Endodermal cell (in vitro differentiated cells): Measurements from ENCODE around the gene SCN2B. TPM values are rescaled to one million over a fixed set of nuclear protein-coding genes. Genes with fewer than 3 reads are reported as not detected.
"Not testable (repeated sequence)": the region's sequence is repeated elsewhere in the genome, so short reads cannot be mapped to it uniquely, and the experiment has no call there.

Experiments used
- DNase-seq: peaks from one replicate; pipeline ENCODE4 v3.0.0-alpha.2; 2017
- H3K27ac ChIP-seq: 2 replicates; pipeline ENCODE4 v1.5.1; 2013; ENCODE audit warnings: mild to moderate bottlenecking, low read depth, low read length, moderate library complexity
- H3K27me3 ChIP-seq: 2 replicates; pipeline ENCODE4 v1.6.1; 2013; ENCODE audit warnings: mild to moderate bottlenecking, low read length, moderate library complexity; ENCODE audit not compliant: insufficient read depth, control insufficient read depth, poor library complexity, severe bottlenecking
- H3K36me3 ChIP-seq: 2 replicates; pipeline ENCODE4 v1.7.0; 2013; ENCODE audit warnings: mild to moderate bottlenecking, low read length, moderate library complexity; ENCODE audit not compliant: control insufficient read depth, insufficient read depth
- H3K4me1 ChIP-seq: one replicate; pipeline ENCODE4 v1.7.0; 2013; ENCODE audit warnings: low read length; ENCODE audit not compliant: control insufficient read depth, insufficient read depth
- H3K4me3 ChIP-seq: 2 replicates; pipeline ENCODE4 v1.5.1; 2013; ENCODE audit warnings: mild to moderate bottlenecking, low read length, moderate library complexity
- H3K9ac ChIP-seq: 2 replicates; pipeline ENCODE4 v1.6.1; 2013; ENCODE audit warnings: mild to moderate bottlenecking, low read length, moderate library complexity; ENCODE audit not compliant: poor library complexity, severe bottlenecking; ENCODE audit errors: extremely low read depth
- H3K9me3 ChIP-seq: 2 replicates; pipeline ENCODE4 v1.6.1; 2013; ENCODE audit warnings: mild to moderate bottlenecking, low read length, moderate library complexity; ENCODE audit not compliant: control insufficient read depth
- H3K27ac Mint-ChIP-seq: 2 replicates; pipeline ENCODE4 v1.8.0; 2020; ENCODE audit warnings: mixed read lengths
- H3K27me3 Mint-ChIP-seq: 2 replicates; pipeline ENCODE4 v1.8.0; 2021; ENCODE audit warnings: mild to moderate bottlenecking, mixed read lengths; ENCODE audit not compliant: insufficient read depth
- H3K36me3 Mint-ChIP-seq: 2 replicates; pipeline ENCODE4 v1.8.0; 2020; ENCODE audit warnings: low read depth, mixed read lengths
- H3K4me1 Mint-ChIP-seq: 2 replicates; pipeline ENCODE4 v1.8.0; 2020; ENCODE audit warnings: mixed read lengths
- H3K4me3 Mint-ChIP-seq: 2 replicates; pipeline ENCODE4 v1.8.0; 2020; ENCODE audit warnings: mild to moderate bottlenecking, moderate library complexity, mixed read lengths
- H3K9me3 Mint-ChIP-seq: 2 replicates; pipeline ENCODE4 v1.8.0; 2020; ENCODE audit warnings: mild to moderate bottlenecking, mixed read lengths
- CTCF ChIP-seq: fragments of 200-600 bp; sonication (generic); conservative IDR thresholded peaks from 2 replicates; pipeline ENCODE4 v1.5.0; 2021; ENCODE audit warnings: antibody characterized with exemption, mild to moderate bottlenecking
- WGBS, 2 experiments: methylation state at CpG; one replicate each; pipeline versions ENCODE4 v1.1.5 to v1.1.7; 2013; ENCODE audit warnings: missing lambda C conversion rate in 2 of 2, mixed read lengths in 1 of 2; ENCODE audit not compliant: insufficient coverage in 1 of 2, insufficient read length in 1 of 2; 5-methylcytosine and 5-hydroxymethylcytosine counted together
- total RNA-seq, 2 donors: library from RNA; stranded (reverse); fragmentation: NEBNext Ultra II Directional in 1 of 2; extraction: Animal tissue kit (Norgen Biotek cat#: 25700) in 1 of 2; gene quantifications; 2 replicates in 1 of 2; 3 replicates in 1 of 2; pipeline ENCODE4 v1.2.1, GENCODE V29; 2021

Gene SCN2B
- total RNA-seq, 2 donors from 2014 or later, result 0.11 to 0.20 TPM

- Mint-ChIP-seq H3K9me3 (peaks cover 2% of the 10 kb centered on the region), H3K27me3 (peaks cover 32% of the 10 kb centered on the region), H3K4me1 (peaks cover 6% of the 10 kb centered on the region), H3K27ac (no peak overlapping the region), H3K4me3 (no peak overlapping the region), H3K36me3 (no peaks in the 10 kb centered on the region)
- no peak overlapping the region for H3K27ac ChIP-seq
- no peaks in the 10 kb centered on the region for H3K36me3 ChIP-seq
- H3K9me3 ChIP-seq, result no peaks in the 10 kb centered on the region
- no peak for DNase-seq
- H3K9ac ChIP-seq, result no peak overlapping the region
- peaks cover 6% of the 10 kb centered on the region for H3K4me1 ChIP-seq
- WGBS, 2 experiments, result 90 to 94% methylated on average over 5 to 12 of the region's 12 CpGs
- TF ChIP-seq CTCF, result no peak
- peaks cover 13% of the 10 kb centered on the region for H3K27me3 ChIP-seq
- H3K4me3 ChIP-seq, result no peak overlapping the region
Measured at GRCh38 chr11:118184784-118185579, 8.5 kb upstream of the SCN2B start.

- not testable (repeated sequence) for DNase-seq, H3K4me3 Mint-ChIP-seq, H3K4me1 Mint-ChIP-seq, H3K9me3 ChIP-seq, H3K36me3 Mint-ChIP-seq, H3K27ac Mint-ChIP-seq, H3K27ac ChIP-seq, H3K9me3 Mint-ChIP-seq, H3K9ac ChIP-seq, H3K4me1 ChIP-seq, H3K4me3 ChIP-seq, H3K36me3 ChIP-seq
- WGBS, 2 experiments, result 92 to 95% methylated on average over 3 to 5 of the region's 5 CpGs
- peaks cover 13% of the 10 kb centered on the region for H3K27me3 ChIP-seq
- peaks cover 33% of the 10 kb centered on the region for H3K27me3 Mint-ChIP-seq
Measured at GRCh38 chr11:118183691-118184090, 7.3 kb upstream of the SCN2B start.

GRCh38 chr11:118180300-118180703, 3.9 kb upstream of the SCN2B start:
- Histone ChIP-seq H3K9ac (no peak overlapping the region), H3K4me1 (peaks cover 6% of the 10 kb centered on the region), H3K27ac (no peak overlapping the region), H3K27me3 (peaks cover 12% of the 10 kb centered on the region), H3K4me3 (no peak overlapping the region), H3K9me3 (no peaks in the 10 kb centered on the region), H3K36me3 (no peaks in the 10 kb centered on the region)
- H3K36me3 Mint-ChIP-seq, result no peaks in the 10 kb centered on the region
- peaks cover 21% of the 10 kb centered on the region for H3K27me3 Mint-ChIP-seq
- no peak overlapping the region for H3K27ac Mint-ChIP-seq
- DNase-seq, result peak; percentile 92
- peaks cover 18% of the 10 kb centered on the region for H3K4me1 Mint-ChIP-seq
- H3K4me3 Mint-ChIP-seq, result no peak overlapping the region
- peak; percentile 25 for TF ChIP-seq CTCF
- no peaks in the 10 kb centered on the region for H3K9me3 Mint-ChIP-seq
- WGBS, 2 experiments, result 12 to 13% methylated on average over 11 of the region's 11 CpGs
